ENCODE data around the gene RNASEH2B. TPM values are rescaled to one million over a fixed set of nuclear protein-coding genes. Genes with fewer than 3 reads are reported as not detected.

RNASEH2B gene
- total RNA-seq, result 26.9 and 34.9 TPM in 2 replicates

DNA sequence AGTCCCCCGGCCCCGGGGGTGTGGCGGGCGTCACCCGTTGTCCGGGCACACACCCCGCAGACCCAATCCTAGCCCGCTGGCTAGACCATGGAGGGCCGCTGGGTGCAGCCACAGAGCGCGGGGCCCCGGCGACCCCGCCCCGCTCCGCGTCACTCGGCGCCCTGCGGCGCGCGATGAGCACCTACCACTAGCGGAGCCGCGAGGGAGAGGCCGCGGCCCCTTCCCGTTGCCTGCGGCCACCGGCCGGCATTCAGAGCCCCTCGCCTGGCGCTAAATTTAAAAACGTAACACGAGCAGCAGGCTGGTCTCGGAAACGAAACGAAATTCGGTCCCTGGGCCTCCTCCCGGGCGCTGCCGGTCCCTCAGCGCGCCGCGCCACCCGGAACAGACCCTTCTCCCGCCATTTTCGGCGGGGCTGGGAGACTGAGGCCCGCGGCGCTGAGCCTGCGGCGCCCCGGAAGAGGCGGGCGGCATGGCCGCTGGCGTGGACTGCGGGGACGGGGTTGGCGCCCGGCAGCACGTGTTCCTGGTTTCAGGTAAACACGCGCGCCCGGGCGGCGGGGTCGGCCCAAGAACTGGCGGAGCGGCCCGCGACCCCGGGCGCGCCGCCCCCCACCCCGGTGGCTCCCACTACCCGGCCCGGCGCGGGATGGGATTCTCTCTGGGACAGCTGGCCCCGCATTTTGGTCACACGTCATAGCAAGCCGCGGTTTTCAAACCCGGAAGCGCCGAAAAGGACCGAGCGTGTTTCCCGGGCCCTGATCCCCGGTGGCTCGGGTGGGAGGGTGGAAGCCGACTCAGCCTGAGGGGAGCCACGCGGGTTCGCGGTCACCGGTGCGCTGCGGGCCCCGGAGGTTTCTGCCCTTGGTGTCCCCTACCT lies at the start of gene RNASEH2B:
Gene RNASEH2B, plus strand, starts transcription at position 187 of the 880 bp plus-strand sequence. Its CDS starts 286 bp downstream, at position 473.

Other genes starting within 250 kb of the RNASEH2B start
- not detected in 2 replicates for gene DLEU7, start 66.1 kb upstream of the RNASEH2B start, total RNA-seq
- not detected in 2 replicates for gene C13orf42, start 201.5 kb downstream of the RNASEH2B start, total RNA-seq

Data from placental epithelial cell (primary cell).